SU-DHL-6 (cell line): ENCODE measurements around the gene PPY.

Source experiments
- H2AFZ ChIP-seq: fragments of 200-600 bp; sonication (generic); 2 replicates; pipeline ENCODE4 v1.6.1; 2014; ENCODE audit warnings: low read depth, mild to moderate bottlenecking, moderate library complexity, mixed read lengths, antibody characterized with exemption, low read length; ENCODE audit not compliant: severe bottlenecking
- H3F3A ChIP-seq: fragments of 200-600 bp; shearing (Covaris generic); 2 replicates; pipeline ENCODE4 v1.6.0; 2016; ENCODE audit warnings: antibody characterized with exemption, mild to moderate bottlenecking; ENCODE audit not compliant: insufficient read depth
- H3K27ac ChIP-seq: fragments of 200-600 bp; sonication (generic); 2 replicates; pipeline ENCODE4 v1.5.1; 2016; ENCODE audit warnings: low read depth, mild to moderate bottlenecking, low read length, moderate library complexity, mixed read lengths
- H3K27me3 ChIP-seq: fragments of 200-600 bp; sonication (generic), shearing (Covaris generic); 2 replicates; pipeline ENCODE4 v1.6.0; 2014; ENCODE audit warnings: mild to moderate bottlenecking, low read length
- H3K36me3 ChIP-seq: fragments of 200-600 bp; sonication (generic); 2 replicates; pipeline ENCODE4 v1.6.1; 2014; ENCODE audit warnings: mild to moderate bottlenecking, low read length, mixed read lengths
- H3K4me2 ChIP-seq: fragments of 300-600, 200-600 bp; shearing (Covaris generic), sonication (generic); 2 replicates; pipeline ENCODE4 v1.6.0; 2014; ENCODE audit warnings: low read length, low read depth, mild to moderate bottlenecking; ENCODE audit not compliant: poor library complexity, severe bottlenecking
- H3K4me3 ChIP-seq: fragments of 200-600 bp; sonication (generic); 2 replicates; pipeline ENCODE4 v1.5.1; 2014; ENCODE audit warnings: antibody characterized with exemption, low read length, mild to moderate bottlenecking, mixed read lengths; ENCODE audit not compliant: insufficient read depth, poor library complexity, severe bottlenecking
- H3K79me2 ChIP-seq: fragments of 200-600 bp; sonication (generic); 2 replicates; pipeline ENCODE4 v1.6.1; 2014; ENCODE audit warnings: mild to moderate bottlenecking, low read length, moderate library complexity; ENCODE audit not compliant: insufficient read depth
- H3K9ac ChIP-seq: fragments of 200-600 bp; sonication (generic); 2 replicates; pipeline ENCODE4 v1.7.0; 2014; ENCODE audit warnings: mild to moderate bottlenecking, low read length
- H3K9me2 ChIP-seq: fragments of 200-600 bp; sonication (generic); replicated peaks from 2 replicates; pipeline ENCODE4 v1.6.1; 2014; ENCODE audit warnings: low read length; ENCODE audit not compliant: insufficient read depth
- H3K9me3 ChIP-seq: fragments of 200-600 bp; sonication (generic); 2 replicates; pipeline ENCODE4 v1.6.1; 2014; ENCODE audit warnings: low read length, mixed read lengths; ENCODE audit not compliant: insufficient read depth
- H4K20me1 ChIP-seq: fragments of 200-600 bp; sonication (generic); 2 replicates; pipeline ENCODE4 v1.6.1; 2014; ENCODE audit warnings: low read depth, mild to moderate bottlenecking, antibody characterized with exemption, low read length, moderate library complexity, mixed read lengths
- CTCF ChIP-seq: fragments of 200-600 bp; sonication (generic); IDR thresholded peaks from one replicate; pipeline ENCODE4 v1.5.1; 2017; ENCODE audit warnings: antibody characterized with exemption, mild to moderate bottlenecking, low read length, moderate library complexity; ENCODE audit not compliant: insufficient read depth, poor library complexity, severe bottlenecking
- EZH2phosphoT487 ChIP-seq: fragments of 200-600 bp; sonication (generic), shearing (Covaris generic); conservative IDR thresholded peaks from 2 replicates; pipeline ENCODE4 v1.6.1; 2018; ENCODE audit warnings: mild to moderate bottlenecking, antibody characterized with exemption, low read length, moderate library complexity, mixed read lengths

Gene PPY

GRCh38 chr17:43912635-43913304, 29.5 kb downstream of the PPY start:
- Histone ChIP-seq H3K9ac (no peak overlapping the region), H3K4me2 (no peak overlapping the region), H3K9me3 (no peaks in the 10 kb centered on the region), H3K9me2 (no peaks in the 10 kb centered on the region), H3K27ac (no peak overlapping the region), H3K27me3 (no peaks in the 10 kb centered on the region), H3K79me2 (no peaks in the 10 kb centered on the region), H3F3A (no peaks in the 10 kb centered on the region), H2AFZ (no peak overlapping the region), H3K36me3 (no peaks in the 10 kb centered on the region), H3K4me3 (no peak overlapping the region), H4K20me1 (no peaks in the 10 kb centered on the region)
- TF ChIP-seq CTCF (no peak), EZH2phosphoT487 (no peak)

GRCh38 chr17:43911904-43912303, 30.4 kb downstream of the PPY start:
- Histone ChIP-seq H3K4me3 (no peak overlapping the region), H3F3A (no peaks in the 10 kb centered on the region), H3K27me3 (no peaks in the 10 kb centered on the region), H3K9me3 (no peaks in the 10 kb centered on the region), H3K79me2 (no peaks in the 10 kb centered on the region), H3K4me2 (no peak overlapping the region), H2AFZ (no peak overlapping the region), H3K36me3 (no peaks in the 10 kb centered on the region), H3K9ac (no peak overlapping the region), H3K27ac (no peak overlapping the region), H4K20me1 (no peaks in the 10 kb centered on the region), H3K9me2 (no peaks in the 10 kb centered on the region)
- TF ChIP-seq CTCF (no peak), EZH2phosphoT487 (no peak)

GRCh38 chr17:43909537-43910231, 32.6 kb downstream of the PPY start:
- Histone ChIP-seq H3K4me2 (no peak overlapping the region), H3K27ac (no peak overlapping the region), H4K20me1 (no peaks in the 10 kb centered on the region), H3K27me3 (no peaks in the 10 kb centered on the region), H3K9me2 (no peaks in the 10 kb centered on the region), H3K36me3 (no peaks in the 10 kb centered on the region), H3K9ac (no peak overlapping the region), H3K4me3 (no peak overlapping the region), H3K79me2 (no peaks in the 10 kb centered on the region), H3F3A (no peaks in the 10 kb centered on the region), H3K9me3 (no peaks in the 10 kb centered on the region), H2AFZ (no peak overlapping the region)
- TF ChIP-seq CTCF (no peak), EZH2phosphoT487 (no peak)
